ENCODE measurements around the gene ZNF853. TPM values are rescaled to one million over a fixed set of nuclear protein-coding genes. Genes with fewer than 3 reads are reported as not detected.

Gene ZNF853
- total RNA-seq, 4 donors from 2014 or later = 1.6 to 4.6 (median 3.7) TPM

DNA sequence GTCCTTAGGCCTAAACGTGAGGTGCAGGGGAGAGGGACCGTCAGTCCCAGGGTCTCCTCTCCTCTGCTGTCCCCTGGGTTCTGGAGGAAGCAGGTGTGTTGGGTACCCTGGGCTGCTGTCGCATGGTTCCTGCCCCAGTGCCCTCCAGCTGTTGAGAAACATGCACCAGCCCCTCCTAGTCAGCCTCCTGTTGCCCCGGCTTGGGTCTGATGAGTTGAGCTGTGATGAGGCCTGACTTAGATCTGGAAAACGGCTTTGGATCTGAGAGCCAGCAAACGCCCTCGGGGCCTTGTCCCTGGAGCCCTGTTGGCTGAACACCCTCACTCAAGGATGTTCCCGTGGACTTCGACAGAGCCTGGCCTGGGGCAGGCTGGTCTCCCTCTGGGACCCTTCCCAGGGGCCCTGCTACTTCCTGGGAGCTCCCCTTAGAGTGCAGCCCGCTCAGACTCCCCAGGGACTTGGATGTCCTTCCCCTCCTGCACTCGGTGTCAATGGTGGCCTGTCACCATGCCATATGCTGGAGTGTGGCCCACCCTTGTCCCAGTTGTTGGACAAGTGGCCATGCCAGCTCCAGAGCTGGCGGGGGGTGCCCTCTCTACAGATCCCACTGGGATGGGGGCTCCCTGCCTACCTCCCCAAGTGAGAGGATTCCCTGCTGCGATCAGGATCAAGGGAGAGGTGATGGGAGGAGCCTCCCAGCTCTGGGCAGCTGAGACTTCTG, 34.0 kb downstream of the ZNF853 start:
- Histone ChIP-seq H3K9me3 (no peaks in the 10 kb centered on the region), H3K36me3 (peaks cover 97% of the 10 kb centered on the region), H3K4me1 (no peaks in the 10 kb centered on the region), H3K4me3 (no peak overlapping the region), H3K27me3 (no peaks in the 10 kb centered on the region), H3K27ac (no peak overlapping the region)
- TF ChIP-seq POLR2A (IDR thresholded peaks at IDR 0.05) (no peak), CTCF (IDR thresholded peaks at IDR 0.05) (no peak)
- WGBS = 89% methylated on average over 4 of the region's 13 CpGs
- peak in 1 of 2 donors; percentile 51 for DNase-seq (ENCODE audit: low spot score in 2 of 2)

DNA sequence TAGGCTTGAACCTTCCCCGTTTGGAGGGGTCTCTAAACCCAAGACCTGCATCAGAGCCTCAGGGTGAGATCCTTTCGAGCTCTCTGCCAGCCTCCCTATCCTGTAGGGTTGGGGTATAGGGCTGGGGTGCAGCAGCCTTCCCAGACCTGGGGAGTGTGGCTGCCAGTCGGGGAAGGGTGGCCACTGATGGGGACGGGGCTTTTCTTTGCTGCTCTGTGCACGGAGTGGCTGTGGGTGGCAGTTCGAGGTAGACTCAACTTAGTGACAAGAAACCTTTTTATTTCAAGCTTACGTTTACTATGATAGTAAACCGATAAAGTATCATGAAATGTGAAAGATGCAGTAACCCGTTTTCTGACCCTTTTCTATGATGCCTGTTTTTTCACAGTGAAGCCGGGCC, 34.7 kb downstream of the ZNF853 start:
- Histone ChIP-seq H3K36me3 (peaks cover 97% of the 10 kb centered on the region), H3K27ac (no peak overlapping the region), H3K4me3 (no peak overlapping the region), H3K27me3 (no peaks in the 10 kb centered on the region), H3K4me1 (no peaks in the 10 kb centered on the region), H3K9me3 (no peaks in the 10 kb centered on the region)
- TF ChIP-seq POLR2A (IDR thresholded peaks at IDR 0.05) (no peak), POLR2AphosphoS5 (IDR thresholded peaks at IDR 0.05) (no peak), EP300 (IDR thresholded peaks at IDR 0.05) (no peak), CTCF (IDR thresholded peaks at IDR 0.05) (no peak)
- 96% methylated on average over 10 of the region's 10 CpGs for WGBS
- DNase-seq (ENCODE audit: low spot score in 2 of 2) = peak; percentile 32 to 69

- H3K4me3 ChIP-seq = no peak overlapping the region
- no peaks in the 10 kb centered on the region for H3K27me3 ChIP-seq
- peaks cover 97% of the 10 kb centered on the region for H3K36me3 ChIP-seq
- no peak overlapping the region for H3K27ac ChIP-seq
- H3K4me1 ChIP-seq = no peaks in the 10 kb centered on the region
- TF ChIP-seq EP300 (IDR thresholded peaks at IDR 0.05) (no peak), POLR2A (IDR thresholded peaks at IDR 0.05) (no peak), POLR2AphosphoS5 (IDR thresholded peaks at IDR 0.05) (no peak), CTCF (IDR thresholded peaks at IDR 0.05) (no peak)
- WGBS = 97% methylated on average over 6 of the region's 12 CpGs
- DNase-seq (ENCODE audit: low spot score in 2 of 2) = peak in 1 of 2 donors; percentile 72
- no peaks in the 10 kb centered on the region for H3K9me3 ChIP-seq
Observed at GRCh38 chr7:6650521-6651011, 35.2 kb downstream of the ZNF853 start.

DNA sequence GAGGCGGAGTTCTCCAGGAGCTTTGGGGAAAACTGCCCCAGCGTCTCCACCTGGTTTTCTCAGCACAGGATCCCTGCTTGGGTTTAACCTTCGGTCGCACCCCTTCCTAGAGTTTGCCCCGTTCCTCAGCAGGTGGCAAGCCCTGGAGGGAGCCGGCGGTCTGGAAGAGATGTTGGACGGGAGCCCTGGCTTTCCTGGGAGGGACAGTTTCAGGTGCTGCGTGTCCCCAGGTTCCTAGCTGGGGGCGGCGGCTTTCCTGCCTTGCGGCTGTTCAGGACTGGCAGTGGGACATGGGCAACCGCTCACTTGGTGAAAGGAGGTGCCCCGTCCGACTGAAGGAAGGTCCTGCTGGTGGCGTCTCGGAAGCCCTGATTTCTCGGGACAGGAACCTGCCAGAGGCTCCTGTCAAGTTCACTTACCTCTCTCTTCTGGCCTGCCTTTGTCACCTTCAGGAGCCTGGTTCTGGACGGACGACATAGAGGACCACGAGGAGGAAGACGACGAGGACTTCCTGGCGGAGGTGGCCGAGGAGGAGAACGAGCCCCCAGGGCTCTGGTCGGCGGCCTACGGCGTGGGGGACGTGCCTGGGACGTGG, 36.5 kb downstream of the ZNF853 start:
- TF ChIP-seq POLR2AphosphoS5 (IDR thresholded peaks at IDR 0.05) = no peak
- no peak for TF ChIP-seq POLR2A (IDR thresholded peaks at IDR 0.05)
- TF ChIP-seq EP300 (IDR thresholded peaks at IDR 0.05) = no peak
- no peak for TF ChIP-seq CTCF (IDR thresholded peaks at IDR 0.05)
- H3K4me3 ChIP-seq = no peak overlapping the region
- 95% methylated on average over 31 of the region's 32 CpGs for WGBS
- no peak overlapping the region for H3K27ac ChIP-seq
- peaks cover 90% of the 10 kb centered on the region for H3K36me3 ChIP-seq
- no peaks in the 10 kb centered on the region for H3K27me3 ChIP-seq
- no peaks in the 10 kb centered on the region for H3K4me1 ChIP-seq
- H3K9me3 ChIP-seq = no peaks in the 10 kb centered on the region
- peak in 1 of 2 donors; percentile 74 for DNase-seq (ENCODE audit: low spot score in 2 of 2)

DNA sequence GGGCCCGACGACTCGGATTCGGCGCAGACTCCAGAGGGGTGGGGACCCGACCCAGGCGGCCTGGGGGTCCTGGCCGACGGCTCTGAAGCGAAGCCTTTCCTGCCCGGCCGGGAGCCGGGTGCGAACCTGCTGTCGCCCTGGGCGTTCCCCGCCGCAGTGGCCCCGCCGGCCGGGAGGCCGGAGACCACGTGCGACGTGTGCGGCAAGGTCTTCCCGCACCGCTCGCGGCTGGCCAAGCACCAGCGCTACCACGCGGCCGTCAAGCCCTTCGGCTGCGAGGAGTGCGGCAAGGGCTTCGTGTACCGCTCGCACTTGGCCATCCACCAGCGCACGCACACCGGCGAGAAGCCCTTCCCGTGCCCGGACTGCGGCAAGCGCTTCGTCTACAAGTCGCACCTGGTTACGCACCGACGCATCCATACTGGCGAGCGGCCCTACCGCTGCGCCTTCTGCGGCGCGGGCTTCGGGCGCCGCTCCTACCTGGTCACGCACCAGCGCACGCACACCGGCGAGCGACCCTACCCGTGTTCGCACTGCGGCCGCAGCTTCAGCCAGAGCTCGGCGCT, 37.1 kb downstream of the ZNF853 start:
- DNase-seq (ENCODE audit: low spot score in 2 of 2) = peak in 1 of 2 donors; percentile 52

More for the DNA sequence above, 37.1 kb downstream of the ZNF853 start:
- H3K27ac ChIP-seq = no peak overlapping the region
- H3K27me3 ChIP-seq = no peaks in the 10 kb centered on the region
- 97% methylated on average over 50 of the region's 75 CpGs for WGBS
- no peaks in the 10 kb centered on the region for H3K9me3 ChIP-seq
- H3K36me3 ChIP-seq = peaks cover 84% of the 10 kb centered on the region
- H3K4me1 ChIP-seq = no peaks in the 10 kb centered on the region
- H3K4me3 ChIP-seq = no peak overlapping the region
- TF ChIP-seq EP300 (IDR thresholded peaks at IDR 0.05) = no peak
- no peak for TF ChIP-seq POLR2A (IDR thresholded peaks at IDR 0.05)
- no peak for TF ChIP-seq CTCF (IDR thresholded peaks at IDR 0.05)
- TF ChIP-seq POLR2AphosphoS5 (IDR thresholded peaks at IDR 0.05) = no peak

All from suprapubic skin (tissue), 4 donors.